HG02678 (cell line): ENCODE data around the gene FIBCD1.
"Not testable (repeated sequence)": the region's sequence is repeated elsewhere in the genome, so short reads cannot be mapped to it uniquely, and the experiment has no call there.

Experiments
- ATAC-seq: cut with Tn5 transposase; IDR thresholded peaks from one replicate; pipeline ENCODE4 v1.9.1; 2021; ENCODE audit warnings: mild to moderate bottlenecking, moderate library complexity; ENCODE audit not compliant: unreplicated experiment

Gene FIBCD1

DNA sequence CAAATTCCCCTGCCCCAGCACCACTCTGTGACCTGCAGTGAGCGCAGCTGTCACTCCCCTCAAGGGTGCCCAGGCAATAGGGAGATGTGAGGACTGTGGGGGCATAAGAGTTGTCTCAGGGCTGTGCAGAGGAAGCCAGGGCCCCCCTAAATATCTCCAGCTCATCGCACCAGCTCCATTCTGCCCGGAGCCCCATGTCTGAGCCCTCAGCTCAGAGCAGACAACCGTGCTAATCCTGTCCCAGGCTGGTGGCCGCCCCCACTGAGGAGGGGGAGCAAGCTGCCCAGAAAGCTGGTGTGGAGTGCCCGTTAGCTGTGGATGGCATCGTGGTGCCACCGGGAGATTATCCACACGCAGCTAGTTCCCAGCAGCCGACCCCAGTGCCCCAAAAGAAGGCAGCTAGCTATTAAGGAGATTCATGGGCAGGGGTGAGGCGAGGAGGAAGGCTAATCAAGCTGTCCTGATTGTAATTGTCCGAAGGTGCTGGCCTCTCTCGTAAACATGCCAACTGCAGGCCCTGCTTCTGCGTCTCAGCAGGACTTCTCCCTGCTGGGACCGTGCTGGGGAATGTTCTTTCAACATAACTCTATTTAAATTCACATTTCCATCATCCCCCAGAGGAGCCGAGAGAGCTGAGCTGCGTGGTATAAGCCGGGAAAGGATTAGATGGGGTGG lies 17.0 kb upstream of the FIBCD1 start:
- no peak for ATAC-seq

DNA sequence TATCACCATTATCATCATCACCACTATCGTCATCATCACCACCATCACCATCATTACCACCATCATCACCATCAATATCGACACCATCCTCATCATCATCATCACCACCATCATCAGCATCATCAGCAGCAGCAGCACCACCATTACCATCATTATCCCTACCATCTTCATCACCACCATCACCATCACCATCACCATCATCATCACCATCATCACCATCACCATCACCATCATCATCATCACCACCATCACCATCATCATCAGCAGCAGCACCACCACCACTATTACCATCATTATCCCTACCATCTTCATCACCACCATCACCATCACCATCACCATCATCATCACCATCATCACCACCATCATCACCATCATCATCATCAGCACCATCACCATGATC lies 15.9 kb upstream of the FIBCD1 start:
- not testable (repeated sequence) for ATAC-seq

DNA sequence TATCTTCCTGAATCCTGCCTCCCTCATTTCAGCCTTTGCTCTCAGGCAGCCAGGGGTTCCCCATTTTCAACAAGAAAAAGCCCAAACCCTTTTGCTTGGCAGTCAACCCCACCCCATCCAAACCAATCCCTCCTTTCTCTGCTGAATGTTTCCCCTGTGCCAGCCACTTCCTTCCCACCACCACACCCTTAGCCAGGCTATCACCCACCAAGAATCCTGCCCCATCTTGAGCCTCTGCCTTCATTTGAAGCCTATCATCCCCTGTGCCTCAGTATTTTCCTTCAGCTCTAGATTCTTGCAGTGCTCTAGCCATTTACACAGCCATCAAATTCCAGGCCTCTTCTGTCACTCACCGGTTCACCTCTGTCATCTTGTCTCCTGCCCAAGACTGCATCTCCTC lies 15.3 kb upstream of the FIBCD1 start:
- no peak for ATAC-seq

DNA sequence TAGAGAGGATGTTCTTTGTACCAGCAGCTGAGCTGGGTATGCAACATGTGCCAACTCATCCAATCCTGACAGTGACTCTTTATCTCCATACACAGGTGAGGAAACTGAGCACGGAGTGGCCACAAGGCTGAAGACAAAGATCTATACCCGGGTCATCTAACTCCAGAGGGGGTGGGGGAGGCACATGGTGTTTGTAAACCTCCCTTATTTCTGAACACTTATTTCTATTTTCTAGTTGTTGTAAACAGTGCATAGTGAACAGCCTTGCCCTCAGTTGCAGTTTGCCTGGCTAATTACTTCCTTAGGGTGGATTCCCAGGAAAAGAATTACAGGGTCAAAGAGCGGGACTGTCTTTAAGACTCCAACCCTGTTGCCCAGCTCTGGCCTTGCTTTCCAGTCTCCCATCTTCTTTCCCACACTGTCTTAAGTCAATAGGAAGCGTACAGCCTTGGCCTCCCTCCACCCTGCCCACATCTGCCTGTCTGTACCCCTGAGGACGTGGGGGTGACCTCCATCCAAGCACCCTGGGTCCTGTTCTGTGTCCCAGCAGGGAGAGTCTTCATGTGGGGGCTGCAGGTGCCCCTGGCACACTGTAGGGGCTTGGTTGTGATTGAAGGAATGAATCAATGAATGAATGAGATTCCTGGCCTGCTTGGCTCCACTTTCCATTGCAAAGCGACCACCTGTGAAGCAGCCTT lies 13.2 kb upstream of the FIBCD1 start:
- ATAC-seq = no peak

DNA sequence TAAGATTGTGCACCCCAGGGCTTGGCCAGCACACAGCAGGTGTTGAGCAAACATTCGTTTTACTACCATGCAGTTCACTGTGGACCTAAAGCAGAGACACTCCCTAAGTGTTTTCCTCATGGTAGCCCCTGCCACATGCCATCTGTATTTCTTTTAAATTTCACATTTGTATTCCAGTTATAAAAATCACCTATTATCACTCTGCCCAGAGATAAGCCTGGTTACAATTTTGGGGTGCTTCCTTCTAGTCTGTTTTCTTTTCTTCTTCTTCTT lies 10.9 kb upstream of the FIBCD1 start:
- no peak for ATAC-seq

DNA sequence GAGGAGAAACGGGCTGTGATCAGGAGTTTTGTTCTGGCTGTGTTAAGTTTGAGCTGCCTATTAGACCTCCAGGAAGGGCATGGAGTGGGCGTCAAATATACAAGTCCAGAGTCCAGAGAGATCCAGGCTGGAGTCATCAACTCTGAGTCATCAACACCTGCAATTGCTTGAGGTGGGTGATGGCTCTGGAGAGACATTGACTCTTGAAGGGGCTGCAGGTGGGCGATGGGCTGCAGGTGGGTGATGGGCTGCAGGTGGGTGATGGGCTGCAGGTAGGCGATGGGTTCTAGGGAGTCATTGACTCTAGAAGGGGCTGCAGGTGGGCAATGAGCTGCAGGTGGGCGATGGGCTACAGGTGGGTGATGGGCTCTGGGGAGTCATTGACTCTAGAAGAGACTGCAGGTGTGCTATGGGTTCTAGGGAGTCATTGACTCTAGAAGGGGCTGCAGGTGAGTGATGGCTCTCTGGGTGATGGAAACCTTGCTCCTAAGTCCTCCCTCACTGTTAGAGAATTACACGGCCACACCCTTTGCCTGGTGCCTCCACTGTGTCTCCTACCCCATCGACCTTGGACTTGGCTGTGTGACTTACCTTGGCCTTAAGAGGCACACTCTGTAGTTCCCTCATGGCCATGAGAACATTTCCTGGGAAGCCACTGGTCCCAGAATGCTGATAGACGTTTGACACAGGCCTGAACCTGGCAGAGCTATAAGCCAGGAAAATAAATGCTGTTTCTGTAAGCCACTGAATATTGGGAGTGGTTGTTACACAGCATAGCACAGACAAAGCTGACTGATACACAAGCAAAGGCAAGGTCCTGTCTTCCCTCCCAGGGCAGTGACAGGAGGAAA lies 10.4 kb upstream of the FIBCD1 start:
- no peak for ATAC-seq

DNA sequence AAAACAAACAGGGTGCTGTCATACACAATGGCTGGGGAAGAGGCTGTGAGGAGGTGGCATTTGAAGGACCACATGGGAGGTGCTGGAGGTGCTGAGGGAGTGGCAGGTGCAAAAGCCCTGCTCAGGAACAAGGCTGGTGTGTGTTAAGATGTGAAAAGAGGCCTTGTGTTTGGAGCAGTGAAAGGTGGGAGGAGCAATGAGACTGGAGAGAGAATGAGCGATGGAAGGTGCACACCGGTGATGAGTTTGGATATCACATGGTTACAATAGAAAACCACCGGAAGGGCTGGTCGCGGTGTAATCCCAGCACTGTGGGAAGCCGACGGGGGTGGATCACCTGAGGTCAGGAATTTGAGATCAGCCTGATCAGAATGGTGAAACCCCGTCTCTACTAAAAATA lies 9.2 kb upstream of the FIBCD1 start:
- no peak for ATAC-seq

DNA sequence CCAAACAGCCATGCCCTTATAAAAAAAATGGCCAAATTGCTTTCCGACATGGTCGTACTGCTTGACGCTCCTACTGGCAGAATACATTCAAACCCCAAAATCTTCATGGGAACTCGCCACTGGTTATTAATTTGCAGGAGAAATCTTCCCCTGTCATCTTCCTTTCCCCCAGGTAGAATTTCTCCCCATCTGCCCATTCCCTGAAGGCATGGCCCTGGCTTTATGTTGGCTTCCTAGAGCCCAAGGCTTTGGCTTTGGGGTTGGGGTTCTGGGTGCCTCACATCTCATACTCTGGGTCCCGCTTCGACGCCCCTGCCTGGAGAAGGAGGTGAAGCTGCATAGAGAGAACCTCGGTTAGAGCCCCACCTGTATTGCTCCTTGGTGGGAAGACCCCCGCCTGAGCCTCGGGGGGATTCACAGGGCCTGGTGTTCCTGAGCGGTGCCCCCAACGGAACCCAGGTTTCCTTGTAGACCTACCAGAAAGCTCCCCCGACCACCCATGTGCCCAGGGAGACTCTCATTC lies 8.6 kb upstream of the FIBCD1 start:
- ATAC-seq = no peak

DNA sequence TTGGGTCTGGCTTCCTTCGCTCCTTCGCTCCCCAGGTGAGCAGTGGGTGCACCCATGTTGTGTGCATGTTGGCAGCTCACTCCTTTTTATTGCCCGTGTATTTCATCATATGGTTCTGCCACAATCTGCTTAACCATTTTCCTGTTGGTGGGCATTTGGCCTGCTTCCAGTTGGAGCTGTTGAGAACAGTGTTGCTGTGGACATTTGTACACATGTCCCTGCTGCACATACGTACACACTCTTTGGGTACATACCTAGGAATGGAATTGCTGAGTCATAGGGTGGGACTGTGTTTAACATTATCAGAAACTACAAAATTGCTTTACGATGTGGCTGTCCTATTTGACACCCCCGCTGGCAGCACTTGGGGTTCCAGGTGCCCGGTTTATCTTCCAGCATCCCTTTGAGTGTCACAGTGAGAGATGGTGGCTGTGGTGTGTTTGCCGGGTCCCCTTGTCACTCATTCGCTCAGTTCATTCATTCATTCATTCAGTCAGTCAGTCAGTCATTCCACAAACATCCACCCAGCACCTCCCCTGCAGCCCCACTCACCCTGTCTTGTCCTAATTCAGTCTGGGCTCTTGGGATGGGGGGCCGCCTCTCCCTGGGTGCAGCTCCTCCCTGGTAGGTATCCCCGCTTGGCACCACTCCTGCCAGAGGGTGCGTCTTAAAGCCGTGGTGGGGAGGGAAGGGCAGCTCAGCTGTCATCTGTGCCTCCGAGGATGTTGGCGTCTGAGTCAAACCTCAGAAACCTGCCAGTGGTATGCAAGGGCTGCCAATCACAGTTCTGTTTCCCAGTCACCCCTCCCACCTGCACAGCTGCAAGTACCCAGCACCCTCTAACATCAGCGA lies 7.9 kb upstream of the FIBCD1 start:
- ATAC-seq = no peak

DNA sequence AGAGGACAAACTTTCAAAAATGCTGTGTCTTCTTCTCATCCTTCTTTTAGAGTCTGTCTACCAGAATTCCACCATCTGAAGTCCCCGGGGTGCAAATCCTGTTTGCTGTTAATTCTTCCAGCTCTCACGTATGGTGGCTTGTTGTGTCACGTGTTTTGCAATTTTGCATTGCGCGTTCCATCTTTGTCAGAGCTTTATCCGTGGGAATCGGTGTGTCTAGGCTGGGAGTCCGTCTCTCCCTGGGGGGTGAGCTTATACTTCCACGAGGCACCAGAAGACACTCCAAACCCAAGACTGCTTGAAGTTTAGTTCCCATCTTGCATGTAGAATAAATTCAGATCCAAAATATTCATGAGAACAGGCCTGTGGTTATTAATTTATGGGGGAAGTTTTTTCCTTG lies 6.1 kb upstream of the FIBCD1 start:
- no peak for ATAC-seq

DNA sequence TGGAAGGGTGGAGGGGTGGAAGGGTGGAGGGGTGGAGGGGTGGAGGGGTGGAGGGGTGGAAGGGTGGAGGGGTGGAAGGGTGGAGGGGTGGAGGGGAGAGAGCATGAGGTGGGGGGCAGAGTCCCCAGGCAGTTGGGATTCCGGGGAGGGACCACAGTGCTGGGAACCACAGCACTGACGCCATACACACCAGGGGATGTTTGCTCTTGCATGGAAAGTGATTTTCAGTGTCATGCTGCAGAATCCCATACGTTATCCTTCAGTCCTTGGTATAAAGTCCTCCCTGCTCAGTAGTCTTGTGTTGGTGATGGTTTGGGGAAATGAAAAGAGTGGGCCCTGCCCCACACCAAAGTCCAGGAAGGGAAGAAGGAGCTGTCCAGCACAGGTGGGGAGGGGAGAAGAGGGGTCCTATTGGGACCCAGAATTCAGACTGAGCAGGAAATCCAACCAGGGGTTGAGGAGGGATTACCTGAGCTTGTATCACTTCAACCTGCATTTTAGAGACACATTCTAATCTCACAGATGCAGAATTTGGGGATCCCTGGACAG lies 5.5 kb upstream of the FIBCD1 start:
- no peak for ATAC-seq

DNA sequence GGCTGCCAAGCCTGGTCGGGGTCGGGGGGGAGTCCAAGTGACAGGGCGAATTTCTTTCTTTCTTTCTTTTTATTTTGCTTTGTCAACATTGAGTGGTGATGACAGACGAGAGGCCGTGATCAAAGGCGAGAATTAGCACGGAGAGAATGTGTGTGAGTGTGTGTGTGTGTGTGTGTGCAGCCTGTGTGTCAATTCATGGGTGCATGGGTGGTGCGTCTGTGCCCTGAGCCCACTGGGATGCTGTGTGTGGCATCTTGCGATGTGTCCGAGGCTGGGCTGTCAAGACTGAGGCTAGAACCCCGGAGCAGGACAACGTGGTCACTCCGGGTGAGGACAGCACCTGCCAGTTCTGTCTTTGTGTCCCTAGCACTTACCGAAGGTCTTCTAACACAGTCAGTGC lies 4.7 kb upstream of the FIBCD1 start:
- ATAC-seq = no peak

DNA sequence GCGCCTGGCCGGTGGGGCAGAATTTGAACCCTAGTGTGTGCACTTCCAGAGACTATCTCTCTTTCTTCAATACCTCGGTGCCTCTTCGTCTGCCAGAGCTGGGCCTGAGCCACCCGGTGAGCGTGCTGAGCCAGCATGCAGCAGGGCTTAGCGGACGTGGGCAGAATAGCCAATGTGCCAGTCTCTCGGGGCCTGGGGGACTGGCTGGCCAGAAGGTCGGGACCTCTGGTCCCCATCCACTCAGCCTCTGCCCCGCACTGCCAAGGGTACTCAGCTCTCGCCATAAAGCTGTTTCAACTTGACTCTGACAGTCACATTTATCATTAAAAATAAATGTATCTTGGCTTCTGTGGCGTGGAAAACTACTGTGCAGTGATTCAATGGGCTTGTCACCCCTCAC lies 4.2 kb upstream of the FIBCD1 start:
- no peak for ATAC-seq

DNA sequence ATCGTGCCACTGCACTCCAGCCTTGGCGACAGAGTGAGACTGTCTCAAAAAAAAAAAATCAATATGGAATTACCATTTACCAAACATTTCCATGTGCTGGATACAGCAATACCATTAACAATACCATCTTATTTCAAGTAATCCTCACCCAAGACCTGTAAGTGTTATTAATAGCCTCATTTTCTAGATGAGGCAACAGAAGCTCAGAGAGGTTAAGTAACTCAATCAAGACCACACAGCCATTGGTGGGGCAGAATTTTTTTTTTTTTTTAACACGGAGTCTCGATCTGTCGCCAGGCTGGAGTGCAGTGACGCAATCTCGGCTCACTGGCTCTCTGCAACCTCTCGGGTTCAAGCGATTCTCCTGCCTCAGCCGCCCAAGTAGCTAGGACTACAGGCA lies 3.6 kb upstream of the FIBCD1 start:
- no peak for ATAC-seq

DNA sequence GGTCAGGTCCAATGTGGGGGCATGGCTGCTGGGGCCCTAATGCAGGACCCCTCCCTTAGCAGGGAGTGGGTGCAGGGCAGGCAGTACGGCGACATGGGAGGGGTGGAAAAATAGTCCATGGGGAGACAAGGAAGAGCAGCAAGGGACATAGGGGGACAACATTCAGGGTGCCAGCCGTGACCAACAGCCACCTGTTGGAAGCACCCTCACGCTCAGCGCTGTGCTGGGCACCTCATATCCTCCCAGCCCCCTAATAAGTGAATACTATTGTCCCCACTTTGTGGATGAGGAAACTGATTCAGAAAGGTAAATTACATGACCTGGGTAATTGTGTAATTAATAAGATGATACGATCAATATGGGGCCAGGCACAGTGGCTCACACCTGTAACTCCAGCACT lies 3.0 kb upstream of the FIBCD1 start:
- no peak for ATAC-seq

DNA sequence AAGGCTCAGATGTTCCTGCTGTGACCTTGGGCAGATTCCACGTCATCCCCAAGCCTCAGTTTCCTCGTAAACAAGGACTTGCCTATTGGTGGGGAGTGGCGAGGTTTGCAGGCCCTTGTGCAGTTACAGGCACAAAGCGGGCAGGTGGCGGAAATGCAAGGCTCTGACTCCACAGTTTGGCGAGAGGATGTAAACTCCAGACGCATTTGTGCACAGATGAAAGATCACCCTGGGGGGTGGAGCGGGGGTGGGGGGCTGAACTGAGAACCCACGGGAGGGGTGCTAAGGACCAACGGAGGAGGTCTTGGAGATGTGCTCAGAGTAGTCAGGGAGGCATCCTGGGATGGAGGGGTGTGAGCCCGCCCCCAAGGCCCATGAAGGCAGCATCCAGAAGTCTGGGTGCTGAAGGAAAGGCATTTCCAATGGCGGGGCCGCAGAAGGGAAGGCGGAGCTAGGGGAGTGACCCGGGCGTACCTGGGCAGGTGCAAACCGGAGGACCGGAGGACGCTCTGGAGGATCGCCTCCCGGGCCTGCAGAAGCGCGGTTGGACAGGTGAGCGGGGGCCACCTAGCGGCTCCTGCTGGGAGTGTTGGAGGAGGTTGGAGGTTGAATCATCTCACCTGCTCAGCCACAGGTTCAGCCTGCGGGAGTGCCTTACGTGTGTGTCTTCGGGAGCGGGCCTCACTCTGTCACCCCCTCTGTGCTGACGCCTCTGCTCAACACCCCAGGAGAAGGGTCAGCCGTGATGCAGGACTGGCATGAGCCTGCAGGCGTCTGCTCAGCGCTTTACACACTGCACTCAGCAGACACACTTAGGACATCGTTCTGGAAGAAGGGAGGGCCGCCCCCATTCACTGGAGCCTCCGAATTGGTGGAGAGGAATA lies 1.9 kb upstream of the FIBCD1 start:
- ATAC-seq = no peak

DNA sequence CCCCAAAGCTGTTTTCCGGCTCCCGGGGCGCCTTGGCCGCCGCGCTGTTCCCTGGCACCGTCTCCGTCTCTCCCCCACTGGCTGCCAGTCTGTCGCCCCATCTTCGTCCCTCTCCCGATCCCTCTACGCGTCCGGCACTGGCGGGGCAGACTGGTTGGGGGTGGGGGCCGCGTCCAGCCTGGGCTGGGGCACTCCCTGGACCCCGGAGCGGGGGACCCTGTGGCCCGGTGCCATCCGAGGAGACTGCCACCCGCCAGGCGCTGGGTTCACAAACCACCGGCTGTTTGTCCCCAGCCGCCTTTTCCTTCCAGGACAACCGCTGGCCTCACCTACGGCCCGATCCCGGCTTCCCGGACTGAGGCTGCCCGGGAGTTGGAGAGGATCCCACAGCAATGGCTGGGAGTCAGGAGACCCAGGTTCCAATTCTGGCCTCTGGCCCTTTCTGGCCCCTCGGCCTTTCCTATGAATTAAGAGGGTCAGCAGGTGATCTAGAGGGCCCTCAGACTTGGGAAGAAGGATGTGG lies 1.0 kb upstream of the FIBCD1 start:
- no peak for ATAC-seq

DNA sequence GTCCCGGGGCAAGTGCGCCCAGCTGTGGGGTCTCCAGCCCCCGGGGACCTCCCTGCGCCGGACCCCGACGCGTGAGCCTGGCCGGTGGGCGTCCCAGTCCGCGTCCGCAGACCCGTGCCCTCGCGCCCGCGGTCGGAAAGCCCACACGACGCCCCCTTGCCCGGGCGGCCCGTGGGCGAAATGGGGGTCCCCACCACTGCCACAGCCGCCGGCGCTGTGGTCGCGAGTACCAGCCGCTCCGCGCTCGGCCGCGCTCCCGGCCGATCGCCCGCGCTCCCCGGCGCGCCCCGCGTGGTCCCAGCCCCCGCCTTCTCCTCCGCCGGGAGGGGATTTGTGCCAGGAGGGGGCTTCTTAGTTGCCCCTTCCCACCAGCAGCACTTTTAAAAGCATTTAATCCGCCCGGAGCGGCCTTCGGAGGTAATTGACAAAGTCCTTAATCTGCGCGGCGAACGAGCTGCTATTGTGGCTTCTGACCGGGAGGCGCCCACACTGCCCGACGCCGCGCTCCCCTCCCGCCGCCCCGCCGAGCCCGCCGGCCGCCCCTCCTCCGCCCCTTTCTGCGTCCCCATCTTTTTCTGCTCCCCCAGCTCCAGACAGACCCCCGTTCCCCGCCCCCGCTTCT lies 469 bp upstream of the FIBCD1 start:
- ATAC-seq = no peak

DNA sequence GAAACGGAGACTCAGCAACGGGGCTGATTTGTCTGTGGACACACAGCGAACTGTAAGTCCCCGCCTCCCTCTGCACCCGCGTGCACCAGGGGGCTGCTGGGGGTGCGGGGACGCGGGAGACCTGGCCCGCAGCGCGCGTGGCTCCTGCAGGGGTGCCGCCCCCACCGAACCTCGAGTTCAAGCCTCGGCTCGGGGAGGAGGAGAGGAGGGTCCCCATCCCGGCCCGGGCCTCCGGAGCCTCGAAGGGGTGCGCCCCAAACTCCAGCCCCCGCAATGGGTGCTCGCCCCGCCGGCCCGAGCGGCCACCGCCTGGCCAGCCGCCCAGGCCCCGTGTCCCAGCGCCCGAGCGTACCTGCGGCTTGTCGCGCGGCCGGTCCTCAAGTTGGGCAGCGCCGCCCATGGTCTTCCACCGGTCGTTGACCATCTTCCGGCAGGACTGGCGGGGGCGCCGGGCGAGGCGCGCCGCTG lies 829 bp downstream of the FIBCD1 start:
- ATAC-seq = no peak
